ENCODE measurements around the gene UBFD1. TPM values are rescaled to one million over a fixed set of nuclear protein-coding genes. Genes with fewer than 3 reads are reported as not detected.

UBFD1 gene
- polyA plus RNA-seq, 3 donors: 8.0 to 8.9 (median 8.0) TPM

GRCh38 chr16:23597003-23597756 is 39.7 kb downstream of the UBFD1 start:
- intact Hi-C loops (cut with micrococcal nuclease): loop anchor here in 1 of 2 donors (2.0 kb wide), 1 partner anchor 38 kb away; no protein-coding TSS in a partner anchor
- Histone ChIP-seq H3K36me3 (replicated peaks in 1 of 2; ENCODE audit: control insufficient read depth in 1 of 2, insufficient read depth in 2 of 2, low read length in 2 of 2) (peaks cover 12 to 26% of the 10 kb centered on the region in 2 donors), H3K4me2 (replicated peaks; ENCODE audit: extremely low read depth, low read length, poor library complexity, severe bottlenecking) (no peak overlapping the region), H3K9ac (ENCODE audit: insufficient read depth, low read length, poor library complexity, severe bottlenecking) (no peak overlapping the region), H3K27ac (ENCODE audit: low read depth in 1 of 2, low read length in 2 of 2) (peak overlapping the region in 1 of 2 donors; percentile 48), H3K27me3 (ENCODE audit: control insufficient read depth in 2 of 2, insufficient read depth in 2 of 2, low read length in 2 of 2) (no peaks in the 10 kb centered on the region), H3K9me3 (replicated peaks in 1 of 2; ENCODE audit: control insufficient read depth in 1 of 2, insufficient read depth in 1 of 2, low read length in 2 of 2) (no peaks in the 10 kb centered on the region), H2AFZ (ENCODE audit: insufficient read depth, low read depth, low read length, poor library complexity, severe bottlenecking) (peak overlapping the region; percentile 44), H3K79me2 (ENCODE audit: insufficient read depth, low read length) (peaks cover 37% of the 10 kb centered on the region), H3K4me1 (ENCODE audit: control insufficient read depth in 1 of 2, insufficient read depth in 2 of 2, low read length in 2 of 2) (peaks cover 16% of the 10 kb centered on the region in 2 donors), H3K4me3 (replicated peaks in 1 of 3; ENCODE audit: low read depth in 2 of 3, low read length in 3 of 3) (no peak overlapping the region), H4K20me1 (ENCODE audit: insufficient read depth, low read length) (peaks cover 20% of the 10 kb centered on the region)
- WGBS (ENCODE audit: insufficient coverage): 55% methylated on average over 3 of the region's 11 CpGs
- Mint-ChIP-seq H3K36me3 (peaks cover 17 to 24% of the 10 kb centered on the region in 2 donors), H3K9me3 (no peaks in the 10 kb centered on the region), H3K27me3 (ENCODE audit: low read depth in 3 of 3) (no peaks in the 10 kb centered on the region), H3K27ac (peak overlapping the region in 4 of 7 donors; percentile 27 to 71 (median 64)), H3K4me3 (no peak overlapping the region), H3K4me1 (peaks cover 15% of the 10 kb centered on the region)
- no peak for TF ChIP-seq CTCF (IDR thresholded peaks at IDR 0.05)
- DNase-seq: peak in 1 of 3 donors; percentile 27

- intact Hi-C loops (cut with micrococcal nuclease): no loop called here
- Mint-ChIP-seq H3K9me3 (no peaks in the 10 kb centered on the region), H3K4me1 (peaks cover 3% of the 10 kb centered on the region), H3K4me3 (no peak overlapping the region), H3K27ac (peak overlapping the region in 3 of 7 donors; percentile 13 to 69 (median 57)), H3K27me3 (ENCODE audit: low read depth in 3 of 3) (no peaks in the 10 kb centered on the region), H3K36me3 (peaks cover 34 to 53% of the 10 kb centered on the region in 2 donors)
- 94% methylated on average over 2 of the region's 6 CpGs for WGBS (ENCODE audit: insufficient coverage)
- Histone ChIP-seq H3K4me2 (replicated peaks; ENCODE audit: extremely low read depth, low read length, poor library complexity, severe bottlenecking) (no peak overlapping the region), H3K27me3 (ENCODE audit: control insufficient read depth in 2 of 2, insufficient read depth in 2 of 2, low read length in 2 of 2) (no peaks in the 10 kb centered on the region), H2AFZ (ENCODE audit: insufficient read depth, low read depth, low read length, poor library complexity, severe bottlenecking) (no peak overlapping the region), H3K9me3 (replicated peaks in 1 of 2; ENCODE audit: control insufficient read depth in 1 of 2, insufficient read depth in 1 of 2, low read length in 2 of 2) (no peaks in the 10 kb centered on the region), H3K9ac (ENCODE audit: insufficient read depth, low read length, poor library complexity, severe bottlenecking) (no peak overlapping the region), H3K27ac (ENCODE audit: low read depth in 1 of 2, low read length in 2 of 2) (no peak overlapping the region), H4K20me1 (ENCODE audit: insufficient read depth, low read length) (no peaks in the 10 kb centered on the region), H3K36me3 (replicated peaks in 1 of 2; ENCODE audit: control insufficient read depth in 1 of 2, insufficient read depth in 2 of 2, low read length in 2 of 2) (peaks cover 34 to 48% of the 10 kb centered on the region in 2 donors), H3K79me2 (ENCODE audit: insufficient read depth, low read length) (no peaks in the 10 kb centered on the region), H3K4me3 (replicated peaks in 1 of 3; ENCODE audit: low read depth in 2 of 3, low read length in 3 of 3) (no peak overlapping the region), H3K4me1 (ENCODE audit: control insufficient read depth in 1 of 2, insufficient read depth in 2 of 2, low read length in 2 of 2) (no peaks in the 10 kb centered on the region)
- DNase-seq: no peak
- no peak for TF ChIP-seq CTCF (IDR thresholded peaks at IDR 0.05)
These were observed 50.2 kb downstream of the UBFD1 start for GRCh38 chr16:23607726-23608125.
